ENCODE measurements around the gene MCCD1.
"Not testable (repeated sequence)": the region's sequence is repeated elsewhere in the genome, so short reads cannot be mapped to it uniquely, and the experiment has no call there.

MCCD1 gene

DNA sequence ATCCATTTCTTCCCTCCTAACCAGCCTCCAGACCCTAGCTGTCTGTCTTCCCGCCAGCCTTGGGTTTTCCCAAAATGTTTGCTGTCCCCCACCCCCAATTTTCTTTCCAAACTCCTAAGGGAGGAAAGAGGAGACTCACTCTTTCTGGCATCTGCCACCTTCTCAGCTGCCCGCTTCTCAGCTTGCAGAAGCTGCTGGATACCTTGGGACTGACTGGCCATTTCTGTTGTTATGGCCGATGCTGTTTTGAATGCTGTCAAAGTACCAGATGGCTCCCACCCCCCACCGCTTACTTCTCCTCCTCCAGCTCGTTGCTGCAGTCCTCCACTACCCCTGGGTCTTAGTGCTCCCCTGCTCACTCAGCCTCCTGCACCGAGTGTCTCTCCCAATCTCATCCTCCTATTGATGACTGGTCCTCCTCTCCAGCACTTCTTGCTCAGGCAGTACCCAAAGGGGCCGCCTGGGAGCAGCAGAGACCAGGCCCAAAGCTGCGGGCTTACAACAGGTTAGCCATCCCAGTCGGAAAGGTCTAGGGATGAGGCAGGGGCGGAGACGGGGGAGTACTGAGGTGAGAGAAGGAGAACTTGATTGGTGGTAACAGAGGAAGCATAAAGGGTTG lies 17.7 kb downstream of the MCCD1 start, which contains the start of gene ATP6V1G2:
ATP6V1G2 (minus strand) TSS at position 270 of the 619 bp plus-strand sequence; CDS start at position 221, 49 bp downstream.
- Mint-ChIP-seq H3K4me3 (peak within 1 kb of the TSS; percentile 83 to 90), H3K4me1 (peaks cover 42% of the 10 kb centered on the region), H3K27me3 (no peaks in the 10 kb centered on the region), H3K9me3 (no peaks in the 10 kb centered on the region), H3K27ac (peak within 1 kb of the TSS; percentile 75 to 78)
- ATAC-seq (peak; percentile 80), DNase-seq (peak; percentile 91 to 93)

DNA sequence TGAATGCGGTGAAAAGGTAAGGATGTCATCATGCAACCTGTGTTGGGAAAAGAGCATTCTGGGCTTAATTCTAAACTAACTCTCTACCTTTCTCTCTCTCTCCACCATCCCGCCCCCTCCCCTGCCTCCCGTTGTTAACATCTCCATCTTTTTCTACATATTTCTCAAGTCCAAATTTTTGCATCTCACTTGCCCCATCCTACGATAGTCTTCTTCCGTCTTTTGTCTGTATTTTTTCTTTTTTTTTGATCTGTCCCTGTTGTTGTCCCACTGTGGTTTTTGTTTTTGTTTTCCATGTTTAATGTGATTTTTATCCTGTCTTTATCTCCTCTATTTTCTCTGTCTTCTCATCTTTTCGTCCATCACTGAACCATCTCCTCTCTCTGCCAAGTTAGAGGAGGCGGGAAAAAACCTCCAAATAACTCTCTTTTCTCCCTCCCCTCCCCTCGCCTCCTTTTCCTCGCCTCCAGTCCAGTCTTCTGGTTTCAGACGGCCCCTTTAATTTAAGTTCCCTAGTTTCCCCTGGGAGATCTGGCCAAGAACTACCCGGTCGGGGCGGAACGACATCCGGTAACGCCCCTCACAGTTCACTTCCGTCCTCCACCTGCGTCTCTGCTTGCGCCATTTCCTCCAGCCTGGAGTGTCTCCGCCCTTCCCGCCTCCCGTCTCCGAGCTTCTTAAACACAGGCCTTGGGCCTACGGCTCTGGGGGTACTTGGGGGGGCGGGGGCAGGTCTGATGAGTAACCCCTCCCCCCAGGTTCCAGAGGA lies 18.4 kb downstream of the MCCD1 start, which contains the start of gene NFKBIL1:
NFKBIL1 (plus strand) TSS at position 651 of the 769 bp plus-strand sequence; CDS start at position 738, 87 bp downstream.
- ATAC-seq, result peak; percentile 88
- Mint-ChIP-seq H3K4me1 (peaks cover 49% of the 10 kb centered on the region), H3K9me3 (no peaks in the 10 kb centered on the region), H3K27me3 (no peaks in the 10 kb centered on the region), H3K27ac (peak within 1 kb of the TSS; percentile 75 to 78), H3K4me3 (peak within 1 kb of the TSS; percentile 83 to 90)
- peak; percentile 86 to 94 for DNase-seq

DNA sequence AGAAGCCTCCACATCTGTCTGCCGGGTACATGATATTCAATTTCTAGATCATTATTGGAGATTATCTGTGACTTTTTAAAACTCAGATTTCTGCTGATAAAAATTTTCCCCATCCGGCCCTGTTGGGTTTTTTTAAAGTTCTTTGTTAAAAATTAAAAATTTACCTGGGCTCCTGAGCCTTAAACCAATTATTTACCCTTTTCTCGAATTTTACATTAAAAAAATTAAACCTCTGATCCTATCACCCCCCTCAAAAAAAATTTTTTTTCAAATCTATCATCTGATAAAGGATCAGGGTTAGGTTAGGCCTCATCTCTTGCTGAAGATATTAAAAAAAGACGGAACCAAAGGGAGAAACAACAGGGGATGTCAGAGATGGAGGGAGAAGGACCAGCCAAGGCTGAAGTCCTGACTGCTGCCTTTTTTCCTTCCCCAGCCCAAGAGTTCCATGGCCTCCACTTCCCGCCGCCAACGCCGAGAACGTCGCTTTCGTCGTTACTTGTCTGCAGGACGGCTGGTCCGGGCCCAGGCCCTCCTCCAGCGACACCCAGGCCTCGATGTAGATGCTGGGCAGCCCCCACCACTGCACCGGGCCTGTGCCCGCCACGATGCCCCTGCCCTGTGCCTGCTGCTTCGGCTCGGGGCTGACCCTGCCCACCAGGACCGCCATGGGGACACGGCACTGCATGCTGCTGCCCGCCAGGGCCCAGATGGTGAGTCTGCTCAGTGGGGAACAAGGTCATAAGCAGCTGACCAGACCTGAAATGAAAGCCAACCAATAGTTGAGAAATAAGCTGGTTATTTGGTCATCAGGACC lies 19.2 kb downstream of the MCCD1 start:
- Mint-ChIP-seq H3K9me3 (no peaks in the 10 kb centered on the region), H3K27ac (peak overlapping the region; percentile 75 to 78), H3K27me3 (no peaks in the 10 kb centered on the region), H3K4me3 (peak overlapping the region; percentile 83 to 90), H3K4me1 (peaks cover 52% of the 10 kb centered on the region)
- DNase-seq (no peak), ATAC-seq (no peak)

DNA sequence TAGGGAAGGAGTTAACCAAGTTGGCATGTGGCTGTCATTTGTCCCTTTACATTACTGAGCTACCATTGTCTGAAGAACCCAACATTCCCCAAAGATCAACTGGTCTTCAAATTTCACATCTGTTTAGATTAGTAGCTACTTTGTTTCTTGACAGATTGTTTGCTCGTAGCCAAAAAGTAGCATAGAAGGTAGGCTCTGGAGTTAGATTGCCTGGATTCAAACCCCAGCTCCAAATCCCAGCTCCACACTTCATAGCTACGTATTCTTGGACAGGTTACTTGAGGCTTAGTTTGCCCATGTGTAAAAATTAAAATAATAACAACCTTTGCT lies 19.7 kb downstream of the MCCD1 start:
- no peak overlapping the region for H3K27ac Mint-ChIP-seq
- H3K27me3 Mint-ChIP-seq, result no peaks in the 10 kb centered on the region
- H3K4me3 Mint-ChIP-seq, result peak overlapping the region; percentile 83 to 90
- no peak for ATAC-seq
- no peak for DNase-seq
- H3K9me3 Mint-ChIP-seq, result no peaks in the 10 kb centered on the region
- H3K4me1 Mint-ChIP-seq, result peaks cover 52% of the 10 kb centered on the region

DNA sequence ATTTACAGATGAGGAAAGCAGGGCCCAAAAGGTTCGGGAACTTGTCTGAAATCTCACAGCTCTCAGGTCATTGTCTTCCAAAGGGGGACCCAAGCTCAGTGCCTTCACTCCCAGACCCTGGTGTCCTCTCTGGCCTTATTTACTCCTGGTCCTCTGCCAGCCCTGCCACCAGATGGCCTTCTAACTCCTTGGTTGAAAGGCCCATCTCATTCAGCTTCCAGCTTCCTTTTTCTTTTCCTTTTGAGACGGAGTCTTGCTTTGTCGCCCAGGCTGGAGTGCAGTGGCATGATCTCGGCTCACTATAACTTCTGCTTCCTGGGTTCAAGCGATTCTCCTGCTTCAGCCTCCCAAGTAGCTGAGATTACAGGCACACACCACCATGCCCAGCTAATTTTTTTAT lies 22.6 kb downstream of the MCCD1 start:
- DNase-seq, result peak; percentile 41 to 48
- Mint-ChIP-seq H3K4me1 (peaks cover 55% of the 10 kb centered on the region), H3K4me3 (peak overlapping the region; percentile 11 to 39)
- not testable (repeated sequence) for H3K27ac Mint-ChIP-seq, ATAC-seq, H3K27me3 Mint-ChIP-seq, H3K9me3 Mint-ChIP-seq

- Mint-ChIP-seq H3K27ac (no peak overlapping the region), H3K27me3 (no peaks in the 10 kb centered on the region), H3K4me3 (peak overlapping the region; percentile 18 to 44)
Observed at GRCh38 chr6:31556307-31556706, 27.5 kb downstream of the MCCD1 start.

GRCh38 chr6:31557443-31558317 lies 28.9 kb downstream of the MCCD1 start:
- Mint-ChIP-seq H3K4me1 (peaks cover 80% of the 10 kb centered on the region), H3K27ac (peak overlapping the region in 1 of 2 donors; percentile 94), H3K27me3 (no peaks in the 10 kb centered on the region), H3K4me3 (peak overlapping the region; percentile 72 to 73), H3K9me3 (no peaks in the 10 kb centered on the region)
- DNase-seq, result no peak
- no peak for ATAC-seq

More at GRCh38 chr6:31556307-31556706, 27.5 kb downstream of the MCCD1 start:
- no peak for ATAC-seq
- peaks cover 79% of the 10 kb centered on the region for H3K4me1 Mint-ChIP-seq
- H3K9me3 Mint-ChIP-seq, result no peaks in the 10 kb centered on the region
- no peak for DNase-seq

- no peak for ATAC-seq
- Mint-ChIP-seq H3K4me1 (peaks cover 86% of the 10 kb centered on the region), H3K27ac (peak overlapping the region; percentile 89 to 94), H3K27me3 (no peaks in the 10 kb centered on the region), H3K9me3 (no peaks in the 10 kb centered on the region), H3K4me3 (peak overlapping the region; percentile 72 to 73)
- DNase-seq, result no peak
Observed at GRCh38 chr6:31558318-31558625, 29.5 kb downstream of the MCCD1 start.

DNA sequence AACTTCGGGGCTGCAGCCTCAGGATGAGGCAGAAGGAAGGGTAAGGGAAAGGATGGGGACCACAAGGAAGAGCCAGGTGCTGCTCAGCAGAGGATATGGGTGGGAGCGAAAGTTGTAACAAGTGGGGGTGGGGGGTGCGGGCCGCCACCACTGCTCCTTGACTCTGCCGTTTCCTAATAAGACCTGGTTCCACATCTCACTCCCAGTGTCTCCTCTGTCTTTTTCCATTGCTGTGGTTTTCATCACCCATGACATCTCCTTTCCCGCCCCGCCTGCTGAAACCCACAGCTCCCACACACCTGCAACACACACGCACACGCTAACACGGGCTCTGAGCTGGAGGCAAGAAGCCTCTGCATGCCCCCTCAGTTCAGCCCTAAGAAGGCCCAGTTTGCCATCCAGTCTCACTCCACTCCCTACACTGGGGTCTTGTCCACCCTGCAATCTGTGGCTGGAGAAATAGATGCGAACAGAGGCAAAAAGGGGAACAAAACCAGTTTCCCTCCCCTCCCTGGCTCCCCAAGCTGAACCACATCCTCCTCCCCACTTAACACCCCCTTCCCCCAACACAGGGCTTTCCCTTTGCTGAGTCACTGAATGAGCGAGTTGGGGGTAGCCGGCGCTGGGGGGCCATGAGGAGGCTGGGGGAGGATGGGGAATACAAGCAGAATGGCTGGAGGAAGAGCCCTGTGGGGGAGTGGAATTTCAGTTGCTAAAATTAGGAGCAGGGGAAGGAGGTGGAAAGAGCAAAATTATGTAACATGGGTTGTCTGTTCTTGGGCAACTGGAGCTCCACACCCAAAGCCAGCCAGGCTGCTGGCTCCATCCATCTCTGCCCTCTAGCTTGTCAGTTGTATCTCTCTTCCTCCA lies 30.1 kb downstream of the MCCD1 start:
- Mint-ChIP-seq H3K4me3 (peak overlapping the region; percentile 72 to 73), H3K27me3 (no peaks in the 10 kb centered on the region)

GRCh38 chr6:31559606-31559957 lies 30.8 kb downstream of the MCCD1 start:
- H3K27me3 Mint-ChIP-seq, result no peaks in the 10 kb centered on the region
- peak overlapping the region; percentile 72 to 73 for H3K4me3 Mint-ChIP-seq
- peaks cover 90% of the 10 kb centered on the region for H3K4me1 Mint-ChIP-seq
- no peaks in the 10 kb centered on the region for H3K9me3 Mint-ChIP-seq
- DNase-seq, result no peak
- peak; percentile 48 for ATAC-seq
- H3K27ac Mint-ChIP-seq, result peak overlapping the region; percentile 89 to 94

More for the DNA sequence above, 30.1 kb downstream of the MCCD1 start:
- DNase-seq (peak; percentile 56 to 64), ATAC-seq (peak; percentile 62)
- Mint-ChIP-seq H3K9me3 (no peaks in the 10 kb centered on the region), H3K4me1 (peaks cover 92% of the 10 kb centered on the region), H3K27ac (peak overlapping the region; percentile 89 to 94)

DNA sequence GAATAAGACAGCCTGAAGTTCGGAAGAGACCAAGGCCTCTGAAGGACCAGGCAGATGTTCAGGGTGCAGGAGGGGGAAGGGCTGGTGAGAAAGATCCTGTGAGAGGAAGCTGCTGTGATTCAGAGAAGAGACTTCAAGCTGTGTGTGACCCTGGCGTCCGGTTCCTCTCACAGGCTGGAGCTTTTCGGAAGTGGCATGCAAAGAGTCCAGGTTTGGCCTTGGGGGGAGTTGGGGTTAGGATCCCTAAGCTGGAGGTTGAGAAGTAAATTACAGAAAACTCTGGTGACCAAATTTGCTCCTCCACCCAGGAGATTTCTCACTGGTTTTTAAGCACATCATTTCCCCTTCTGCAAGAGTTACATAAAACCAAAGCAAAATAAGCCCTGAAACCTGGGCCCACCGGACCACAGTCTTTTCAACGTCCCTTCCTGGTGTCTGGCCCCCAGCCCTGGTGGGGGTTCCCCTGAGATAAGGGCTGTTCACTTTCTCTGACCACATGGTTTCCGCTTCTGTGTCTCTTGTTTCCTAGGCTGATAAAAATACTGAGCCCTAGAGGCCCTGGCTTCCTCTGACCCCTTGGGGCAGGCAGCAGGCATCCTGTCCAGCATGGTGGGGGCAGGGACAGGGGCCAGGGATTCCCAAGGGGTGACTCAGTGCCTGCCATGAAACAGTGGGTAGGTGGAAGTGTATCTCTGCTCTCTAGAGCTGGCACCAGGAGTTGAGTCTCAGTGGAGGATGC lies 31.4 kb downstream of the MCCD1 start:
- Mint-ChIP-seq H3K4me3 (peak overlapping the region; percentile 72 to 73), H3K9me3 (no peaks in the 10 kb centered on the region), H3K4me1 (peaks cover 91% of the 10 kb centered on the region), H3K27ac (peak overlapping the region in 1 of 2 donors; percentile 89), H3K27me3 (no peaks in the 10 kb centered on the region)
- DNase-seq (peak; percentile 47 to 79), ATAC-seq (peak; percentile 81)

DNA sequence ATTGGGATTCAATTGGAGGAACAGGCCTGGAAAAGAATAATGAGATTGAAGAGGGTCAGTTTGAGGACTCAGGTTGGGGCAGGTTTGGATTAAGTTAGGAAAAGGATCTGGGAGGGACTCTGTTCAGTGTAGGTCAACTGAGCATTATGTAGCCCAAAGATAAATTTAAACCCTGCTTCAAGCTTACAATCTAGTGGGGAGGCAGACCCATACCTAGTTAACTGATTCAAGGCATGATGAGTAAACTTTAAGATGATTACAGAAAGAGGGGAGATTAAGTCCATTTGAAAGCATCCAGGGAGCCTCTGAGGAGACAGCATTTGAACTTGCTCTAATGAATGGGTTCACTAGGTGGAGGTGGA lies 31.9 kb downstream of the MCCD1 start:
- no peak for ATAC-seq
- Mint-ChIP-seq H3K27ac (peak overlapping the region in 1 of 2 donors; percentile 85), H3K27me3 (no peaks in the 10 kb centered on the region), H3K4me3 (peak overlapping the region; percentile 72 to 73), H3K9me3 (no peaks in the 10 kb centered on the region), H3K4me1 (peaks cover 96% of the 10 kb centered on the region)
- no peak for DNase-seq

GRCh38 chr6:31567531-31568370 lies 39.0 kb downstream of the MCCD1 start:
- Mint-ChIP-seq H3K27me3 (no peaks in the 10 kb centered on the region), H3K4me1 (peaks cover 86% of the 10 kb centered on the region), H3K27ac (peak overlapping the region; percentile 12 to 21), H3K4me3 (peak overlapping the region; percentile 55 to 66), H3K9me3 (no peaks in the 10 kb centered on the region)
- ATAC-seq, result peak; percentile 35
- peak in 1 of 2 donors; percentile 32 for DNase-seq
